Loucy (cell line): ENCODE data around the gene RAB31.

Source experiments
- CTCF ChIP-seq: fragments of 200-600 bp; sonication (generic); conservative IDR thresholded peaks from 2 replicates; pipeline ENCODE4 v1.5.1; 2014; ENCODE audit warnings: mild to moderate bottlenecking, antibody characterized with exemption, low read length
- EZH2phosphoT487 ChIP-seq: fragments of 200-600 bp; IDR thresholded peaks from 2 replicates; pipeline ENCODE4 v1.6.1; 2018; ENCODE audit warnings: antibody characterized with exemption, mild to moderate bottlenecking, moderate library complexity, borderline replicate concordance

GRCh38 chr18:9817725-9818422 lies 109.8 kb downstream of the RAB31 start:
- TF ChIP-seq CTCF: no peak
- no peak for TF ChIP-seq EZH2phosphoT487
